HEK293 (cell line): ENCODE results near the gene BLVRA.
A peak's percentile ranks its signal among the peaks of the same experiment; 100 is the strongest.
"Not testable (repeated sequence)": the region's sequence is repeated elsewhere in the genome, so short reads cannot be mapped to it uniquely, and the experiment has no call there.

ENCODE experiments used
- CTCF ChIA-PET: fragments of 350-600 bp; formaldehyde crosslinking; extraction: SDS; loops from one replicate; lab custom pipeline; 2021; ENCODE audit warnings: antibody characterized with exemption; lab: Yijun Ruan, JAX
- POLR2A ChIA-PET: fragments of 300-600 bp; formaldehyde crosslinking; extraction: SDS; loops from one replicate; lab custom pipeline; 2020; ENCODE audit warnings: antibody characterized with exemption, inconsistent platforms; lab: Yijun Ruan, JAX
- H3K27ac ChIP-seq: fragments of 200-500 bp; sonication (Bioruptor generic); 2 replicates; pipeline ENCODE4 v1.5.1; 2014; ENCODE audit warnings: low read depth, low read length, control low read depth, inconsistent platforms; ENCODE audit errors: extremely low read depth
- H3K36me3 ChIP-seq, 2 experiments: fragments of 200-500 bp in 1 of 2; sonication (Bioruptor generic) in 1 of 2; 1 replicate in 1 of 2; 2 replicates in 1 of 2; pipeline ENCODE4 v1.5.1; 2014 to 2017; ENCODE audit warnings: inconsistent platforms in 2 of 2, low read length in 2 of 2; ENCODE audit not compliant: control insufficient read depth in 2 of 2, insufficient read depth in 1 of 2
- H3K4me1 ChIP-seq: fragments of 200-500 bp; sonication (Bioruptor generic); 2 replicates; pipeline ENCODE4 v1.5.1; 2014; ENCODE audit warnings: mild to moderate bottlenecking, low read length, inconsistent platforms; ENCODE audit not compliant: control insufficient read depth, insufficient read depth
- H3K4me3 ChIP-seq: 2 replicates; pipeline ENCODE4 v1.5.1; 2011; ENCODE audit warnings: low read depth, mild to moderate bottlenecking, control low read depth, low read length, moderate library complexity
- H3K9me3 ChIP-seq: fragments of 200-500 bp; sonication (Bioruptor generic); 2 replicates; pipeline ENCODE4 v1.5.1; 2014; ENCODE audit warnings: low read depth, low read length, inconsistent platforms; ENCODE audit not compliant: control insufficient read depth, insufficient read depth
- CTCF ChIP-seq: fragments of 450-650 bp; formaldehyde crosslinking; IDR thresholded peaks from 2 replicates; pipeline ENCODE4 v1.5.1; 2016; ENCODE audit warnings: missing biosample characterization, missing genetic modification characterization
- FEZF1 ChIP-seq: fragments of 450-650 bp; formaldehyde crosslinking; IDR thresholded peaks from 2 replicates; pipeline ENCODE4 v1.5.1; 2016; ENCODE audit warnings: missing biosample characterization, missing genetic modification characterization
- MEIS1 ChIP-seq: sonication (generic); formaldehyde crosslinking; IDR thresholded peaks from 2 replicates; pipeline ENCODE4 v1.8.1; 2022; ENCODE audit warnings: missing genetic modification reagents, mild to moderate bottlenecking, borderline replicate concordance
- PRDM1 ChIP-seq: fragments of 450-650 bp; formaldehyde crosslinking; IDR thresholded peaks from 2 replicates; pipeline ENCODE4; 2016; ENCODE audit warnings: missing biosample characterization, missing genetic modification characterization
- ZNF16 ChIP-seq: fragments of 450-650 bp; formaldehyde crosslinking; IDR thresholded peaks from 2 replicates; pipeline ENCODE4 v1.5.1; 2016; ENCODE audit warnings: low read depth, missing biosample characterization, missing genetic modification characterization
- ZNF174 ChIP-seq: fragments of 450-650 bp; formaldehyde crosslinking; IDR thresholded peaks from 2 replicates; pipeline ENCODE4 v1.5.0; 2017; ENCODE audit warnings: missing biosample characterization, mild to moderate bottlenecking, missing genetic modification characterization
- ZNF280D ChIP-seq: fragments of 450-650 bp; formaldehyde crosslinking; IDR thresholded peaks from 2 replicates; pipeline ENCODE4 v1.5.1; 2016; ENCODE audit warnings: missing biosample characterization, missing genetic modification characterization
- ZNF341 ChIP-seq: fragments of 450-650 bp; formaldehyde crosslinking; IDR thresholded peaks from 2 replicates; pipeline ENCODE4; 2016; ENCODE audit warnings: low read depth, missing biosample characterization, missing genetic modification characterization
- ZNF394 ChIP-seq: fragments of 450-650 bp; formaldehyde crosslinking; IDR thresholded peaks from 2 replicates; pipeline ENCODE4 v1.5.1; 2016; ENCODE audit warnings: missing biosample characterization, missing genetic modification characterization, mild to moderate bottlenecking, moderate library complexity, borderline replicate concordance
- ZNF404 ChIP-seq: fragments of 450-650 bp; formaldehyde crosslinking; IDR thresholded peaks from 2 replicates; pipeline ENCODE4 v1.5.1; 2017; ENCODE audit warnings: missing biosample characterization, missing genetic modification characterization
- ZNF433 ChIP-seq: fragments of 450-650 bp; formaldehyde crosslinking; IDR thresholded peaks from 2 replicates; pipeline ENCODE4 v1.5.1; 2016; ENCODE audit warnings: missing biosample characterization, missing genetic modification characterization, low read depth
- ZNF529 ChIP-seq: fragments of 450-650 bp; formaldehyde crosslinking; IDR thresholded peaks from 2 replicates; pipeline ENCODE4 v1.5.1; 2017; ENCODE audit warnings: missing genetic modification characterization, missing biosample characterization; ENCODE audit not compliant: insufficient replicate concordance
- ZNF585B ChIP-seq: fragments of 450-650 bp; formaldehyde crosslinking; IDR thresholded peaks from 2 replicates; pipeline ENCODE4 v1.5.1; 2016; ENCODE audit warnings: missing biosample characterization, missing genetic modification characterization
- ZNF654 ChIP-seq: fragments of 450-650 bp; formaldehyde crosslinking; IDR thresholded peaks from 2 replicates; pipeline ENCODE4 v1.5.1; 2016; ENCODE audit warnings: low read depth, missing biosample characterization, missing genetic modification characterization
- ZXDB ChIP-seq: fragments of 450-650 bp; formaldehyde crosslinking; IDR thresholded peaks from 2 replicates; pipeline ENCODE4 v1.5.1; 2016; ENCODE audit warnings: missing biosample characterization, missing genetic modification characterization
- TF ChIP-seq, protein P1 (sequence below): fragments of 450-650 bp; formaldehyde crosslinking; IDR thresholded peaks from 2 replicates; pipeline ENCODE4 v1.5.1; 2016; ENCODE audit warnings: missing biosample characterization, missing genetic modification characterization
- TF ChIP-seq, protein P2 (sequence below): fragments of 450-650 bp; formaldehyde crosslinking; IDR thresholded peaks from 2 replicates; pipeline ENCODE4 v1.5.1; 2017; ENCODE audit warnings: missing biosample characterization, missing genetic modification characterization
- TF ChIP-seq, protein P3 (sequence below): fragments of 450-650 bp; formaldehyde crosslinking; IDR thresholded peaks from 2 replicates; pipeline ENCODE4 v1.5.1; 2016; ENCODE audit warnings: missing biosample characterization, missing genetic modification characterization

Gene BLVRA

DNA sequence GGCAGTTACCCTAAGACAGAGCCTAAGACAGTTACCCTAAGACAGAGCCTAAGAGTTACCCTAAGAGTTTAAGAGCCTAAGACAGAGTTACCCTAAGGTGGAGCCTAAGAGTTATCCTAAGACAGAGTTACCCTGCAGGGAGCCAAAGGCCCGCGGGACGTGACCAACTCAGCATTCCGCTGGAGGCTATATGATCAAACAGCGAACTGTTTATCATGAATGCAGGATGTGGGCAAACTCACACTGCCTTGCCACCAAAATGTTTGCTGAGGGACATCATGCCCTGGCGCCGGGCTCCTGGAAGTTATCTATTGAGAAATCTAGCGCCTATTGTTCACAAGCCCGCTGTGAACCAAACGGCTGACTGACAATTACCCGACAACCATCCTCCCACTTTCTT lies 49.9 kb downstream of the BLVRA start (continued):
- TF ChIP-seq, protein P1, sequence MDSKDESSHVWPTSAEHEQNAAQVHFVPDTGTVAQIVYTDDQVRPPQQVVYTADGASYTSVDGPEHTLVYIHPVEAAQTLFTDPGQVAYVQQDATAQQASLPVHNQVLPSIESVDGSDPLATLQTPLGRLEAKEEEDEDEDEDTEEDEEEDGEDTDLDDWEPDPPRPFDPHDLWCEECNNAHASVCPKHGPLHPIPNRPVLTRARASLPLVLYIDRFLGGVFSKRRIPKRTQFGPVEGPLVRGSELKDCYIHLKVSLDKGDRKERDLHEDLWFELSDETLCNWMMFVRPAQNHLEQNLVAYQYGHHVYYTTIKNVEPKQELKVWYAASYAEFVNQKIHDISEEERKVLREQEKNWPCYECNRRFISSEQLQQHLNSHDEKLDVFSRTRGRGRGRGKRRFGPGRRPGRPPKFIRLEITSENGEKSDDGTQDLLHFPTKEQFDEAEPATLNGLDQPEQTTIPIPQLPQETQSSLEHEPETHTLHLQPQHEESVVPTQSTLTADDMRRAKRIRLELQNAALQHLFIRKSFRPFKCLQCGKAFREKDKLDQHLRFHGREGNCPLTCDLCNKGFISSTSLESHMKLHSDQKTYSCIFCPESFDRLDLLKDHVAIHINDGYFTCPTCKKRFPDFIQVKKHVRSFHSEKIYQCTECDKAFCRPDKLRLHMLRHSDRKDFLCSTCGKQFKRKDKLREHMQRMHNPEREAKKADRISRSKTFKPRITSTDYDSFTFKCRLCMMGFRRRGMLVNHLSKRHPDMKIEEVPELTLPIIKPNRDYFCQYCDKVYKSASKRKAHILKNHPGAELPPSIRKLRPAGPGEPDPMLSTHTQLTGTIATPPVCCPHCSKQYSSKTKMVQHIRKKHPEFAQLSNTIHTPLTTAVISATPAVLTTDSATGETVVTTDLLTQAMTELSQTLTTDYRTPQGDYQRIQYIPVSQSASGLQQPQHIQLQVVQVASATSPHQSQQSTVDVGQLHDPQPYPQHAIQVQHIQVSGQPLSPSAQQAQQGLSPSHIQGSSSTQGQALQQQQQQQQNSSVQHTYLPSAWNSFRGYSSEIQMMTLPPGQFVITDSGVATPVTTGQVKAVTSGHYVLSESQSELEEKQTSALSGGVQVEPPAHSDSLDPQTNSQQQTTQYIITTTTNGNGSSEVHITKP (tag by site-specific recombination): no peak

- POLR2A ChIA-PET, H3K27ac ChIP-seq, H3K4me3 ChIP-seq, H3K4me1 ChIP-seq, H3K9me3 ChIP-seq: not testable (repeated sequence)
- peaks cover 12 to 18% of the 10 kb centered on the region in 2 experiments; a peak in 2 of 3 replicates for H3K36me3 ChIP-seq
- TF ChIP-seq ZNF654 (tag by site-specific recombination) (peak; percentile 41), CTCF (tag by site-specific recombination) (0 out of 2 replicates have a peak, but pooled peaks have one; percentile 27)
- CTCF ChIA-PET: interaction anchor here (0.7 kb wide), 1 partner anchor 13 kb away, joined by 3 read pairs; no protein-coding TSS in a partner anchor
These were observed 51.9 kb downstream of the BLVRA start for GRCh38 chr7:43810195-43810941.

GRCh38 chr7:43815373-43815772 lies 56.9 kb downstream of the BLVRA start:
- ChIA-PET CTCF (interaction anchor here (0.7 kb wide), 1 partner anchor 233 kb away, joined by 3 read pairs; the partner anchor contains the start of gene STK17A), POLR2A (no interaction called here)
- Histone ChIP-seq H3K36me3 (no peaks in the 10 kb centered on the region), H3K4me1 (no peaks in the 10 kb centered on the region), H3K9me3 (no peaks in the 10 kb centered on the region), H3K4me3 (no peak overlapping the region), H3K27ac (no peak overlapping the region)
- TF ChIP-seq, protein P2, sequence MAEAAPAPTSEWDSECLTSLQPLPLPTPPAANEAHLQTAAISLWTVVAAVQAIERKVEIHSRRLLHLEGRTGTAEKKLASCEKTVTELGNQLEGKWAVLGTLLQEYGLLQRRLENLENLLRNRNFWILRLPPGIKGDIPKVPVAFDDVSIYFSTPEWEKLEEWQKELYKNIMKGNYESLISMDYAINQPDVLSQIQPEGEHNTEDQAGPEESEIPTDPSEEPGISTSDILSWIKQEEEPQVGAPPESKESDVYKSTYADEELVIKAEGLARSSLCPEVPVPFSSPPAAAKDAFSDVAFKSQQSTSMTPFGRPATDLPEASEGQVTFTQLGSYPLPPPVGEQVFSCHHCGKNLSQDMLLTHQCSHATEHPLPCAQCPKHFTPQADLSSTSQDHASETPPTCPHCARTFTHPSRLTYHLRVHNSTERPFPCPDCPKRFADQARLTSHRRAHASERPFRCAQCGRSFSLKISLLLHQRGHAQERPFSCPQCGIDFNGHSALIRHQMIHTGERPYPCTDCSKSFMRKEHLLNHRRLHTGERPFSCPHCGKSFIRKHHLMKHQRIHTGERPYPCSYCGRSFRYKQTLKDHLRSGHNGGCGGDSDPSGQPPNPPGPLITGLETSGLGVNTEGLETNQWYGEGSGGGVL (tag by site-specific recombination): 0 out of 2 replicates have a peak, but pooled peaks have one; percentile 30
- TF ChIP-seq ZNF280D (tag by site-specific recombination): no peak
- TF ChIP-seq ZNF529 (tag by site-specific recombination): no peak
- TF ChIP-seq ZXDB (tag by site-specific recombination): no peak
- peak; percentile 69 for TF ChIP-seq FEZF1 (tag by site-specific recombination)
- 0 out of 2 replicates have a peak, but pooled peaks have one; percentile 39 for TF ChIP-seq ZNF341 (tag by site-specific recombination)
- TF ChIP-seq PRDM1 (tag by site-specific recombination): peak; percentile 65
- no peak for TF ChIP-seq ZNF404 (tag by site-specific recombination)
- TF ChIP-seq ZNF16: no peak
- TF ChIP-seq ZNF174 (tag by site-specific recombination): no peak
- no peak for TF ChIP-seq ZNF585B (tag by site-specific recombination)
- no peak for TF ChIP-seq ZNF394
- TF ChIP-seq, protein P3, sequence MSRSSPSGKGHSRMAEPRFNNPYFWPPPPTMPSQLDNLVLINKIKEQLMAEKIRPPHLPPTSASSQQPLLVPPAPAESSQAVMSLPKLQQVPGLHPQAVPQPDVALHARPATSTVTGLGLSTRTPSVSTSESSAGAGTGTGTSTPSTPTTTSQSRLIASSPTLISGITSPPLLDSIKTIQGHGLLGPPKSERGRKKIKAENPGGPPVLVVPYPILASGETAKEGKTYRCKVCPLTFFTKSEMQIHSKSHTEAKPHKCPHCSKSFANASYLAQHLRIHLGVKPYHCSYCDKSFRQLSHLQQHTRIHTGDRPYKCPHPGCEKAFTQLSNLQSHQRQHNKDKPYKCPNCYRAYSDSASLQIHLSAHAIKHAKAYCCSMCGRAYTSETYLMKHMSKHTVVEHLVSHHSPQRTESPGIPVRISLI (tag by site-specific recombination): no peak
- no peak for TF ChIP-seq MEIS1 (CRISPR knock-in tag)
- no peak for TF ChIP-seq ZNF433 (tag by site-specific recombination)
